HT1080 (cell line): ENCODE data around the gene CSE1L. TPM values are rescaled to one million over a fixed set of nuclear protein-coding genes. Genes with fewer than 3 reads are reported as not detected.
"Not testable (repeated sequence)": the region's sequence is repeated elsewhere in the genome, so short reads cannot be mapped to it uniquely, and the experiment has no call there.

Source experiments
- DNase-seq: peaks from one replicate; pipeline ENCODE4 v3.0.0-alpha.2; 2015; ENCODE audit warnings: low read depth
- total RNA-seq: library from RNA; depleted of rRNA; stranded (reverse); fragments of >200 nt; shearing (Covaris generic); gene quantifications from 2 replicates; pipeline ENCODE4 v1.2.3, GENCODE V29; 2014

Gene CSE1L
- total RNA-seq, 1 experiment from 2014 or later: 185 TPM

- no peak for DNase-seq
These were observed 8.0 kb downstream of the CSE1L start for GRCh38 chr20:49054056-49054643.

DNA sequence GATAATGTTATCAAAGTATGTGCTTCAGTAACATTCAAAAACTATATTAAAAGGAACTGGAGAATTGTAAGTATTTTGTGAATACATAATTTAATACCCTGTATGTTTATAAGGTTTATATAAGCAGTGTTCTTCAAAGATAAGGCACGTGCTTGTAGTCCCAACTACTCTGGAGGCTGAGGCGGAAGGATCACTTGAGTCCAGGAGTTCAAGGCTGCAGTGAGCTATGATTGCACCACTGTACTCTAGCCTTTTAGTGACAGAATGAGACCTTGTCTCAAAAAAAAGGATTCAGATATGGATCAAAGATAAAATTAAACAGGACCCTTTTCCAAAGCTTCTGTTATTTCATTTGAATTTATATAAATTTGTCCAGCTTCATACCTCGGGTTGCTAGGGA is 17.2 kb downstream of the CSE1L start:
- DNase-seq: no peak

DNA sequence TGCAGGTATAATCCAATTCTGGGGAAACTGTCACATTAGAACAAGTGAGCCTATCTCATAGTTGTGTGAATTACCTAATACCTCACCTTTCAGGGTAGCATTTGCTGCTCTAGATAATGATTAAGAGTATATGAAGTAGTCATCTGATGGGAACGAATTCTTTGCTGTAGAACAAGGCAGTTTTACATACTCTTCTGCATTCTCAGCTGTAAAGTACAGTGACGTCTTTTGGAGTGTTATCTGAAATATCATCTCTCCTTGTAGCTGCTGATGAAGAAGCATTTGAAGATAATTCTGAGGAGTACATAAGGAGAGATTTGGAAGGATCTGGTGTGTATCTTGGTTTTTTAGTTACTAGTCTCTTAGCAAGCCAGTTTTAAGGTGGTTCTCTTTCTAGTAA is 28.4 kb downstream of the CSE1L start:
- no peak for DNase-seq

DNA sequence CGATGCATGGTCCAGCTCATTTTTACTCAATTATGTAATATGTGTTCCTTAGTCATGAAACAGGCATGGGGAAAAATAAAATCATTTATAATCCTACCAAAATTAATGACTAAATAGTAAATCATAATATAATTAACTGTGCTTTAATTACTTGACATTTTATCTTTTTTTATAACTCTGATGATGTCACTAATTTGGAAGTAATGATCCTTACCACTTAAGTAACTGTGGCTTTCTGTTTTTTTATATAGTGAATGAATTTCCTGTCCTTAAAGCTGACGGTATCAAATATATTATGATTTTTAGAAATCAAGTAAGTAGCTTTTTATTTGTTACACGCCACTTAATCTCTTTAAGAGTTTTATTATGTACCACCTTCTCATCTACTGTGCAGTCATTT is 32.2 kb downstream of the CSE1L start:
- DNase-seq: no peak

DNA sequence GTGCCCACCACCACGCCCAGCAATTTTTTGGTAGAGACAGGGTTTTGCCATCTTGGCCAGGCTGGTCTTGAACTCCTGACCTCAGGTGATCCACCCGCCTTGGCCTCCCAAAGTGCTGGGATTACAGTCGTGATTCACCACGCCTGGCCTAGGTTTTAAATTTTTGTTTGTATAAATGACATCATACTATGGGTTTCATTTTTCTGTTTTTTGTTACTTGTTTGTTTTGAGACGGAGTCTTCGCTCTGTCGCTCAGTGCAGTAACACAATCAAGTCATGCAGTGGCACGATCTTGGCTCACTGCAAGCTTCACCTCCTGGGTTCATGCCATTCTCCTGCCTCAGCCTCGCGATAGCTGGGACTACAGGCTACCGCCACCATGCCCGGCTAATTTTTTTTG is 36.2 kb downstream of the CSE1L start:
- DNase-seq: not testable (repeated sequence)

GRCh38 chr20:49091104-49091503 is 45.0 kb downstream of the CSE1L start:
- no peak for DNase-seq

GRCh38 chr20:49091762-49092161 is 45.6 kb downstream of the CSE1L start:
- no peak for DNase-seq

GRCh38 chr20:49096203-49096730 is 50.2 kb downstream of the CSE1L start:
- DNase-seq: no peak

GRCh38 chr20:49097159-49097558 is 51.0 kb downstream of the CSE1L start:
- DNase-seq: no peak

GRCh38 chr20:49098136-49098535 is 52.0 kb downstream of the CSE1L start:
- DNase-seq: no peak

DNA sequence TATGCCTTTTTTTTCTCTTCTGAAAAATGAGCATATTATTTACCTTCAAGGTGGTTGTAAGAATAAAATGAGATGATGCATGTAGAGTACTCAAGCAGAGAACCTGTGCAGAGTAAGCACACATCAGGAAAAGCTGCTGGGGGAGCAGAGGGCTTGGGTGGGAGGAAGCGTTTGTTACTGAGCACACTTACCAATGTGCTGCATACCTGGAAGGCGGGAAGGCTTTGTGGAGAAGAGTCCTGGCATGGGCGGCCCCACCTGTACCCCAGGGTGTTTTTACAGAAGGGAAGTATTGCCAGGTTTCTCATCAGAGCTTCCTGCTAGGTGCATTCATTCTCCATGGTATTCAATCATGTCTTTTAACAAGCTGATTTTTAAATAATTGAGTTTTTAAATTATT is 52.9 kb downstream of the CSE1L start:
- DNase-seq: no peak

DNA sequence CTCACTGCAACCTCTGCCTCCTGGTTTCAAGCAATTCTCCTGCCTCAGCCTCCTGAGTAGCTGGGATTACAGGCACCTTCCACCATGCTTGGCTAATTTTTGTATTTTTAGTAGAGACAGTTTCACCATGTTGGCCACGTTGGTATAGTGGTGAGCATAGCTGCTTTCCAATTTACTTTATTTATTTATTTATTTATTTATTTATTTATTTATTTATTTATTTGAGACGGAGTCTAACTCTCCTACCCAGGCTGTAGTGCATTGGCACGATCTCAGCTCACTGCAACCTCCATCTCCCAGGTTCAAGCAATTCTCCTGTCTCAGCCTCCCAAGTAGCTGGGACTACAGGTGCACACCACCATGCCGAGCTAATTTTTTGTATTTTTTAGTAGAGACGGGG is 54.2 kb downstream of the CSE1L start:
- DNase-seq: not testable (repeated sequence)

DNA sequence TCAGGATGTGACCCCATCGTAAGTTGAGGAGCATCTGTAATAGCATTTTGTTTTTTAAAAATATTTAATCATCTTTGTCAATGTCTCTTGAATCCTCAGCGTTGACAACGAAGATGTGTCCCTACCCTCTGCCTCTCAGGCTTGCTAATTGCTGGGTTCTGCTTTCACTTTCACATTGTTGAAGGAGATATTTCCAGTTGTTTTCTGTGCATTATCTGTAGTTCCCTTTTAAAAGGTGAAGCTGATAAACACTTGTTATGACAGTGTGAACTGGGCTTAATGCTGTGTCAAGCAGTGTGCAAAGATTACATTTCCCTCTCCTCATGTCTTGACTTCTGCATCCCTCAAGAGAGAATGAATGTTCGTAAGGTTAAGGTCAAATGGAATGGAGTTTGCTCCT is 54.9 kb downstream of the CSE1L start:
- DNase-seq: no peak

DNA sequence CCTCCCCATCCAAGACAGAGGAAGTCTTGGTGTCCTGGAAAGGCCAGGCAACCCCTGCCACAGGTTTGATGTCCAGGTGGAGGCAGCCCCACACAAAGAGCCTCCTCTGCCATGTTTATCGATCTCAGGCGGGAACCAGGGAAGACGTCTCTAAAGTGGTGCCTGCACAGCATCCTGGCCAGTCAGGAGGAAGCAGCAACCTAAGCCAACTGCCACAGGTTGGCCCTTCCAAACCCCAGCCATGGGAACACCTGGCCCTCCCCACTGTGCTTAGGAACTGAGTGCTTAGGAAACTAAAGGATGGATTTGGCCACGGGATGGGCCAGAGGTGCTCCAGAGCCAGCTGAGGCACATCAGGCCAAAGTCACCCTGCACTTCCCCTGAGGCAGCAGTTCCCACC is 56.9 kb downstream of the CSE1L start:
- no peak for DNase-seq

GRCh38 chr20:49103647-49104364 is 57.7 kb downstream of the CSE1L start:
- no peak for DNase-seq

DNA sequence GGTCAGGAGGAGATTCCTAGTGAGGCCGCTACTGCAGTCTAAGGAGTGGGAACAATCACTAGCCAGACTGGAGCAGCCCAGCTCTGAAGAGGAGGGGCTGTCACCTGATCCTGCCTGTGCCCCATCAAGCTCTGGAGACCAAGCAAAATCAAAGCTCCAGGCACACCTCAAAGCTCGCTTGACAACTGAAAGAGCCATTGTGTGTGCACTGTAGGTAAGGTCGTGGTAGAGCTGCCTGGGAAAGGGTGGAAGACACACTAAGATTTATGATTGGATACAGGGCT is 58.2 kb downstream of the CSE1L start:
- no peak for DNase-seq

DNA sequence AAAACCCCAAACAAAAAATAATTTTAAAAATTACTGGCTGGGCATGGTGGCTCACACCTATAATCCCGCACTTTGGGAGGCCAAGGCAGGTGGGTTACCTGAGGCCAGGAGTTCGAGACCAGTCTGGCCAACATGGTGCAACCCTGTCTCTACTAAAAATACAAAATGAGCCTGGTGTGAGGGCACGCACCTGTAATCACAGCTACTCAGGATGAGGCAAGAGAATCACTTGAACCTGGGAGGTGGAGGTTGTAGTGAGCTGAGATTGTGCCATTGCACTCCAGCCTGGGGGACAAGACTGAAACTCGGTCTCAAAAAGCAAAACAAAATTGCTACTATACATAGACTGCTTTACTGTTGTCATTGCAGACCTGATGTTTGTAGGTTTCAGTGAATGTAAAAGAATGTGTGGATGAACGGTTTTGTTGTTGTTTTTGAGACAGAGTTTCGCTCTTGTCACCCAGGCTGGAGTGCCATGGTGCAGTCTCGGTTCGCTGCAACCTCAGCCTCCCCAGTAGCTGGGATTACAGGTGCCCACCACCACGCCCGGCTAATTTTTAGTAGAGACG is 59.0 kb downstream of the CSE1L start:
- DNase-seq: not testable (repeated sequence)

DNA sequence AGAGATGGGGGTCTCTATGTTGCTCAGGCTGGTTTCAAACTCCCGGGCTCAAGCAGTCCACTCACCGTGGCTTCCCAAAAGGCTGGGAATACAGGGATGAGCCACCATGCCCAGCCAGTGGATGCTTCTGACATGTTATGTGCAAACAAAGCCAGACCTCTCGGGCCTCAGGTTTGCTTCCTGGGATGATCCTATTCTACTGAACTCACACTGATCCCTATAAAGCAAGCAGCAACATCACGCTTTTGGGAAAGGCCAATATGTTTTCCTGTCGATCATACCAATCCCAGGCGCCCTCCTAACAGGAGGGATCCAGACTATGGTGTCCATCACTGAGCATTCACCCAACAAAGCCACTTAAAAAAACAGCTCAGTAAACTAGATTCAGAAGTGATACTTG is 60.2 kb downstream of the CSE1L start:
- DNase-seq: no peak

- no peak for DNase-seq
These were observed 64.9 kb downstream of the CSE1L start for GRCh38 chr20:49110767-49111694.

DNA sequence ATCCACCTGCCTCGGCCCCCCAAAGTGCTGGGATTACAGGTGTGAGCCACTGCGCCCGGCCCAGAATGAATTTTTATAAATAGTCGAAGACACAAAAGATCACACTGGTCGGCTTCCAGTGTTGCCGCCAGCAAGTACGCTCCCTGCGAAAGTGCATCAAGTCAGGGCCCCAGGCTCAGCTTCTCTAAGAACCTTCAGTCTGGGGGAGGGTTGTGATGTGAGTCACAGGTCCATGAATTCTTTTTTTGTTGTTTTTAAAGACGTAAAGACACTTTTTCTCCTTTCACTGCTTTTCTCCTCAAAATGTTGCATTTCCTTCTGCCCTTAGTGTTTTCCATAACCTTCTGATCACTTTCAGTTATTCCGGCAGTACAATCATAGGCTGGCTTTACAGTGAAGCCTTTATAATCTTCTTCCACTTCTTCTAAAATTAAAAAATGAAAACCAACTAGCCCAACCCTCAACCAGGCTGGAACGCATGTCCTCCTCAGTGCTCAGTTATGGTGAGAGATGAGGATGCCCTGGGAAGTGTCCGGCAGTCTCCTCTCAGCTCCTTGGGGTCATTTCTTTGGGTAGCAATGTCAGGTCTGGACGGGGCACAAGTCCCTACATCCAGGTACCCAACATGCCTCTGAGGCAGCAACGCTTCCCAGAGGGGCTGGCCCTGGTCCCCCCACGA is 66.6 kb downstream of the CSE1L start:
- no peak for DNase-seq

GRCh38 chr20:49115564-49115963 is 69.5 kb downstream of the CSE1L start:
- no peak for DNase-seq
